ENCODE data around the gene ZNF189.

The ZNF189 gene

GRCh38 chr9:101398068-101398929, at the start of gene ZNF189, which contains the start of gene MRPL50:
Gene ZNF189 (plus strand): TSS chr9:101398851. CDS start chr9:101399157, 306 bp downstream.
Gene MRPL50 (minus strand): TSS chr9:101398618. CDS start chr9:101398592, 26 bp downstream.
- Histone ChIP-seq H3K27ac (peak within 1 kb of the TSS; percentile 79 to 94), H3K4me3 (peak within 1 kb of the TSS; percentile 92)
- peak; percentile 99 for DNase-seq (ENCODE audit: low spot score)
- no peak for TF ChIP-seq CTCF (IDR thresholded peaks at IDR 0.05)

- no peak for TF ChIP-seq CTCF (IDR thresholded peaks at IDR 0.05)
- no peak for DNase-seq (ENCODE audit: low spot score)
- Histone ChIP-seq H3K4me3 (no peak overlapping the region), H3K27ac (no peak overlapping the region)
Measured at GRCh38 chr9:101350285-101350684, 48.4 kb upstream of the ZNF189 start.

- H3K27ac ChIP-seq: no peak overlapping the region
- no peak for TF ChIP-seq CTCF (IDR thresholded peaks at IDR 0.05)
- no peak overlapping the region for H3K4me3 ChIP-seq
- DNase-seq (ENCODE audit: low spot score): no peak
Measured at GRCh38 chr9:101352892-101353463, 45.7 kb upstream of the ZNF189 start.

- no peak for TF ChIP-seq CTCF (IDR thresholded peaks at IDR 0.05)
- no peak overlapping the region for H3K4me3 ChIP-seq
- DNase-seq (ENCODE audit: low spot score): no peak
- no peak overlapping the region for H3K27ac ChIP-seq
Measured at GRCh38 chr9:101353683-101354082, 45.0 kb upstream of the ZNF189 start.

- Histone ChIP-seq H3K4me3 (no peak overlapping the region), H3K27ac (no peak overlapping the region)
- no peak for DNase-seq (ENCODE audit: low spot score)
- TF ChIP-seq CTCF (IDR thresholded peaks at IDR 0.05): no peak
Measured at GRCh38 chr9:101354143-101354764, 44.4 kb upstream of the ZNF189 start.

GRCh38 chr9:101354765-101355708, 43.6 kb upstream of the ZNF189 start:
- Histone ChIP-seq H3K4me3 (no peak overlapping the region), H3K27ac (no peak overlapping the region)
- no peak for DNase-seq (ENCODE audit: low spot score)
- TF ChIP-seq CTCF (IDR thresholded peaks at IDR 0.05): no peak

All from coronary artery (tissue), 2 donors.